ENCODE measurements around the gene PIEZO1.
A peak's percentile ranks its signal among the peaks of the same experiment; 100 is the strongest.

- TF ChIP-seq, protein P1, sequence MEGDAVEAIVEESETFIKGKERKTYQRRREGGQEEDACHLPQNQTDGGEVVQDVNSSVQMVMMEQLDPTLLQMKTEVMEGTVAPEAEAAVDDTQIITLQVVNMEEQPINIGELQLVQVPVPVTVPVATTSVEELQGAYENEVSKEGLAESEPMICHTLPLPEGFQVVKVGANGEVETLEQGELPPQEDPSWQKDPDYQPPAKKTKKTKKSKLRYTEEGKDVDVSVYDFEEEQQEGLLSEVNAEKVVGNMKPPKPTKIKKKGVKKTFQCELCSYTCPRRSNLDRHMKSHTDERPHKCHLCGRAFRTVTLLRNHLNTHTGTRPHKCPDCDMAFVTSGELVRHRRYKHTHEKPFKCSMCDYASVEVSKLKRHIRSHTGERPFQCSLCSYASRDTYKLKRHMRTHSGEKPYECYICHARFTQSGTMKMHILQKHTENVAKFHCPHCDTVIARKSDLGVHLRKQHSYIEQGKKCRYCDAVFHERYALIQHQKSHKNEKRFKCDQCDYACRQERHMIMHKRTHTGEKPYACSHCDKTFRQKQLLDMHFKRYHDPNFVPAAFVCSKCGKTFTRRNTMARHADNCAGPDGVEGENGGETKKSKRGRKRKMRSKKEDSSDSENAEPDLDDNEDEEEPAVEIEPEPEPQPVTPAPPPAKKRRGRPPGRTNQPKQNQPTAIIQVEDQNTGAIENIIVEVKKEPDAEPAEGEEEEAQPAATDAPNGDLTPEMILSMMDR (conservative IDR thresholded peaks at IDR 0.05 in 1 of 2, IDR thresholded peaks at IDR 0.05 in 1 of 2; ENCODE audit: extremely low read depth in 1 of 2, insufficient read depth in 1 of 2, low read depth in 1 of 2, low read length in 2 of 2) = peak in 1 of 2 donors; percentile 5
- TF ChIP-seq EZH2 (IDR thresholded peaks at IDR 0.05; ENCODE audit: borderline replicate concordance, low read length) = no peak
Measured at GRCh38 chr16:88770461-88771293, 14.3 kb downstream of the PIEZO1 start.

All from mammary epithelial cell (primary cell).